SH-SY5Y (cell line): Measurements from ENCODE around the gene DIS3L2.

Source experiments
- GATA2 ChIP-seq: IDR thresholded peaks from 2 replicates; pipeline ENCODE4 v1.6.1; 2011; ENCODE audit warnings: mild to moderate bottlenecking, low read depth, low read length
- GATA3 ChIP-seq: IDR thresholded peaks from 2 replicates; pipeline ENCODE4 v1.6.1; 2011; ENCODE audit warnings: low read depth, mild to moderate bottlenecking, low read length, moderate library complexity

DNA sequence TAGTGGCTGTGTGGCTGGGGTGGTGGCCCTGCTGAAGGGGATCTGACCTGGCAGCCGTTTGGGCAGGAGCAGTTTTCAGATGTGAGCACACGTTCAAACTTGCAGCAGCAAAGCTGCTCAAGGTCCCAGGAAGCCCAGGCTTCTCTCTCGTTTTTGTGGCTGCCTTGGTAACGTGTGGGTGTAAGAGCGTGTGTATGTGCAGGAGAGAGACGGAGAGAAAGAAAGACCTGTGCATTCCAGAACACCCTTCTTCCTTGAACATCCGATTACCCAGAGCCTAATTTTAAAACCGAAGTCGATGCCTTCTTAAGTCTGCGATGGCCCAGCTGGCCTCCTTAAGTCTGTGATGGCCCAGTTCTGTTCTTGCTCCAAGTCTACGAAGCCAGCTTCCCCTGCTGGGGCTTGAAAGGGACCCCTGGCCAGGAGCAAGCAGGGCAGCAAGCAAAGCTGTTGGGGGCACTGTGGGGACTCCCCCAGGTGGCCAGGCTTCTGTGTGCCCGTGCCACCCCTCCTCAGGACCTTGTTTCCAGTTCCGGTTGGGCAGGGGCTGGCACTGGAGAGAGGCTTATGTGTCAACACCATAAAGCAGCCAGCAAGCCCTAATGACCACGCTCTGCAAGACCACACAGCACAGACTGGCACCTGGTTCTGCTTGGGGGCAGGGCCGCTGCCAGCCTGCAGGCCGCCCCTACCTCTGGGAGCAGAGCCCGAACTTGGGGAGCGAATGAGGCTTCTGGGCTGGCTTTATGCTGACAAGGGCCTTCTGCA is 361.2 kb downstream of the DIS3L2 start:
- TF ChIP-seq GATA2 (no peak), GATA3 (no peak)
